Cardiac muscle cell (in vitro differentiated cells and primary cell): ENCODE data around the gene HECTD2. TPM values are rescaled to one million over a fixed set of nuclear protein-coding genes. Genes with fewer than 3 reads are reported as not detected.
A peak's percentile ranks its signal among the peaks of the same experiment; 100 is the strongest.
"Not testable (repeated sequence)": the region's sequence is repeated elsewhere in the genome, so short reads cannot be mapped to it uniquely, and the experiment has no call there.

Experiments used
- DNase-seq, 2 donors: peaks; one replicate each; pipeline versions ENCODE4 v3.0.0 to v3.0.0-alpha.2; 2010 to 2017; ENCODE audit warnings: low read depth in 1 of 2, low spot score in 1 of 2
- H3K27ac ChIP-seq: fragments of 200-600 bp; sonication (generic); 2 replicates; pipeline ENCODE4 v1.5.1; 2016
- H3K27me3 ChIP-seq: fragments of 200-600 bp; sonication (generic); 2 replicates; pipeline ENCODE4 v1.6.0; 2016; ENCODE audit warnings: control low read depth
- H3K36me3 ChIP-seq: fragments of 200-600 bp; sonication (generic); 2 replicates; pipeline ENCODE4 v1.5.1; 2016; ENCODE audit warnings: control low read depth
- H3K4me1 ChIP-seq: fragments of 200-600 bp; sonication (generic); 2 replicates; pipeline ENCODE4 v1.8.1; 2017; ENCODE audit warnings: low read depth, mild to moderate bottlenecking, mixed run types
- H3K4me3 ChIP-seq: fragments of 200-600 bp; sonication (generic); 2 replicates; pipeline ENCODE4 v1.5.1; 2016; ENCODE audit warnings: mild to moderate bottlenecking
- H3K9me3 ChIP-seq: fragments of 200-600 bp; sonication (generic); 2 replicates; pipeline ENCODE4 v1.5.1; 2017; ENCODE audit warnings: low read depth, mild to moderate bottlenecking, control low read depth
- CTCF ChIP-seq: IDR thresholded peaks from 2 replicates; pipeline ENCODE4 v1.5.1; 2012; ENCODE audit warnings: low read depth, mild to moderate bottlenecking, low read length
- polyA plus RNA-seq: library from polyadenylated mRNA; unstranded; fragments of >200 nt; fragmentation: Nextera tagmentation; extraction: Ambion mirVana; gene quantifications from 2 replicates; pipeline ENCODE4 v1.2.1, GENCODE V29; 2016
- total RNA-seq: library from RNA; depleted of rRNA; stranded (reverse); fragments of >200 nt; gene quantifications from 2 replicates; pipeline ENCODE4 v1.2.3, GENCODE V29; 2016

HECTD2 gene
- total and polyA plus RNA-seq, 2 experiments from 2014 or later = 6.7 to 8.5 TPM

- Histone ChIP-seq H3K9me3 (no peaks in the 10 kb centered on the region), H3K27me3 (no peaks in the 10 kb centered on the region), H3K36me3 (no peaks in the 10 kb centered on the region), H3K4me1 (no peaks in the 10 kb centered on the region), H3K27ac (no peak overlapping the region), H3K4me3 (no peak overlapping the region)
- DNase-seq = no peak
- no peak for TF ChIP-seq CTCF
Observed at GRCh38 chr10:91528768-91529167, 118.6 kb downstream of the HECTD2 start.

- not testable (repeated sequence) for H3K4me1 ChIP-seq, H3K27ac ChIP-seq, H3K9me3 ChIP-seq, H3K4me3 ChIP-seq, DNase-seq, H3K27me3 ChIP-seq, H3K36me3 ChIP-seq
Observed at GRCh38 chr10:91534789-91535188, 124.6 kb downstream of the HECTD2 start.

- H3K4me3 ChIP-seq = no peak overlapping the region
- H3K4me1 ChIP-seq = no peaks in the 10 kb centered on the region
- DNase-seq = peak in 1 of 2 donors; percentile 65
- H3K36me3 ChIP-seq = no peaks in the 10 kb centered on the region
- H3K9me3 ChIP-seq = no peaks in the 10 kb centered on the region
- TF ChIP-seq CTCF = no peak
- no peaks in the 10 kb centered on the region for H3K27me3 ChIP-seq
- H3K27ac ChIP-seq = no peak overlapping the region
Observed at GRCh38 chr10:91536111-91536510, 126.0 kb downstream of the HECTD2 start.

- no peaks in the 10 kb centered on the region for H3K27me3 ChIP-seq
- H3K36me3 ChIP-seq = no peaks in the 10 kb centered on the region
- DNase-seq = peak in 1 of 2 donors; percentile 12
- TF ChIP-seq CTCF = no peak
- H3K4me3 ChIP-seq = no peak overlapping the region
- H3K9me3 ChIP-seq = no peaks in the 10 kb centered on the region
- no peak overlapping the region for H3K27ac ChIP-seq
- no peaks in the 10 kb centered on the region for H3K4me1 ChIP-seq
Observed at GRCh38 chr10:91536733-91537132, 126.6 kb downstream of the HECTD2 start.

GRCh38 chr10:91537614-91538383 lies 127.7 kb downstream of the HECTD2 start:
- Histone ChIP-seq H3K36me3 (no peaks in the 10 kb centered on the region), H3K27ac (no peak overlapping the region), H3K4me1 (no peaks in the 10 kb centered on the region), H3K9me3 (no peaks in the 10 kb centered on the region), H3K4me3 (no peak overlapping the region), H3K27me3 (no peaks in the 10 kb centered on the region)
- TF ChIP-seq CTCF = no peak
- no peak for DNase-seq

GRCh38 chr10:91539930-91540329 lies 129.8 kb downstream of the HECTD2 start:
- no peaks in the 10 kb centered on the region for H3K36me3 ChIP-seq
- no peaks in the 10 kb centered on the region for H3K4me1 ChIP-seq
- H3K27me3 ChIP-seq = no peaks in the 10 kb centered on the region
- H3K27ac ChIP-seq = no peak overlapping the region
- H3K9me3 ChIP-seq = no peaks in the 10 kb centered on the region
- no peak overlapping the region for H3K4me3 ChIP-seq
- no peak for TF ChIP-seq CTCF
- DNase-seq = no peak
